Hepatocyte (in vitro differentiated cells): ENCODE results near the gene ALPP.

Experiments used
- EZH2 ChIP-seq: fragments of 200-600 bp; sonication (generic); IDR thresholded peaks from 2 replicates; pipeline ENCODE4 v1.6.1; 2016; ENCODE audit warnings: antibody characterized with exemption, mild to moderate bottlenecking, borderline replicate concordance
- EZH2phosphoT487 ChIP-seq: fragments of 200-600 bp; sonication (generic); IDR thresholded peaks from one replicate; pipeline ENCODE4 v1.6.1; 2018; ENCODE audit warnings: antibody characterized with exemption, mild to moderate bottlenecking, low read depth, moderate library complexity; ENCODE audit not compliant: unreplicated experiment, severe bottlenecking
- TF ChIP-seq, protein P1 (sequence below): fragments of 200-600 bp; sonication (generic); IDR thresholded peaks from 2 replicates; pipeline ENCODE4 v1.5.1; 2016; ENCODE audit warnings: antibody characterized with exemption, mild to moderate bottlenecking; ENCODE audit not compliant: poor library complexity

- TF ChIP-seq, protein P1, sequence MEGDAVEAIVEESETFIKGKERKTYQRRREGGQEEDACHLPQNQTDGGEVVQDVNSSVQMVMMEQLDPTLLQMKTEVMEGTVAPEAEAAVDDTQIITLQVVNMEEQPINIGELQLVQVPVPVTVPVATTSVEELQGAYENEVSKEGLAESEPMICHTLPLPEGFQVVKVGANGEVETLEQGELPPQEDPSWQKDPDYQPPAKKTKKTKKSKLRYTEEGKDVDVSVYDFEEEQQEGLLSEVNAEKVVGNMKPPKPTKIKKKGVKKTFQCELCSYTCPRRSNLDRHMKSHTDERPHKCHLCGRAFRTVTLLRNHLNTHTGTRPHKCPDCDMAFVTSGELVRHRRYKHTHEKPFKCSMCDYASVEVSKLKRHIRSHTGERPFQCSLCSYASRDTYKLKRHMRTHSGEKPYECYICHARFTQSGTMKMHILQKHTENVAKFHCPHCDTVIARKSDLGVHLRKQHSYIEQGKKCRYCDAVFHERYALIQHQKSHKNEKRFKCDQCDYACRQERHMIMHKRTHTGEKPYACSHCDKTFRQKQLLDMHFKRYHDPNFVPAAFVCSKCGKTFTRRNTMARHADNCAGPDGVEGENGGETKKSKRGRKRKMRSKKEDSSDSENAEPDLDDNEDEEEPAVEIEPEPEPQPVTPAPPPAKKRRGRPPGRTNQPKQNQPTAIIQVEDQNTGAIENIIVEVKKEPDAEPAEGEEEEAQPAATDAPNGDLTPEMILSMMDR: no peak
- TF ChIP-seq EZH2: no peak
- no peak for TF ChIP-seq EZH2phosphoT487
Observed at GRCh38 chr2:232384466-232384865, 5.9 kb downstream of the ALPP start.
